ENCODE data around the gene ERO1A.
"Not testable (repeated sequence)": the region's sequence is repeated elsewhere in the genome, so short reads cannot be mapped to it uniquely, and the experiment has no call there.

ERO1A gene, protein sequence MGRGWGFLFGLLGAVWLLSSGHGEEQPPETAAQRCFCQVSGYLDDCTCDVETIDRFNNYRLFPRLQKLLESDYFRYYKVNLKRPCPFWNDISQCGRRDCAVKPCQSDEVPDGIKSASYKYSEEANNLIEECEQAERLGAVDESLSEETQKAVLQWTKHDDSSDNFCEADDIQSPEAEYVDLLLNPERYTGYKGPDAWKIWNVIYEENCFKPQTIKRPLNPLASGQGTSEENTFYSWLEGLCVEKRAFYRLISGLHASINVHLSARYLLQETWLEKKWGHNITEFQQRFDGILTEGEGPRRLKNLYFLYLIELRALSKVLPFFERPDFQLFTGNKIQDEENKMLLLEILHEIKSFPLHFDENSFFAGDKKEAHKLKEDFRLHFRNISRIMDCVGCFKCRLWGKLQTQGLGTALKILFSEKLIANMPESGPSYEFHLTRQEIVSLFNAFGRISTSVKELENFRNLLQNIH

DNA sequence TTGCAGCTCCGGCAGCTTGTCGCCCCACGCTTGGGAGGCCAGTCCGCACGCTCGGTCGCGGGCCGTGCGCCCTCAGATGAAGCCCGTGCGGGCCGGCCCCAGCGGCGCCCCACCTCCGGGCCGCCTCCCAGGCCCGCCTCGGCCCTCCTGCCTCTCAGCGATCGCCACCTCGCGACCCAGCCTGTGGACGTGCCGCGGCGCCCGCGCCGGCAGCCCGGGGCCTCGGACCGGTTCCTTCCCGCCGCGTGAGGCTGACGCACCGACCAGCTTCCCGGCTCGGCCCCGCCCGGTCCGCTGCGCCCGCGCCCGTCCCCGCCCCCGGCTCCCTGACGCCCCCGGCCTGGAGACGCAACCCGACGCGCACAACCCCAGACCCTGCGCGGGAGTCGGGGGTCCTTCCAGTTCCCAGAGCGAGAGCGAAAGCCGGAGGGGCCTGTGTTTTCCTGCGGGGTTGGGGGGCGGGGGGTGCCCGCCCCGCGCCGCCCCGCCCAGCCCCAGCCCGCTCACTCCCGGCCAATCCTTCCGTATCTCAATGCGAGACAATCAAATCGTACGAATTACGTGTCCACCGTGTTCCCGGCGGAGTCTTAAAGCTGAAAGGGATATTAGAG, at the start of gene ERO1A:
Gene ERO1A, minus strand, starts transcription at position 78 of the 611 bp plus-strand sequence. Its CDS starts 77 bp downstream, at position 1.
- DNase-seq = peak; percentile 22 to 71 (median 44)

DNA sequence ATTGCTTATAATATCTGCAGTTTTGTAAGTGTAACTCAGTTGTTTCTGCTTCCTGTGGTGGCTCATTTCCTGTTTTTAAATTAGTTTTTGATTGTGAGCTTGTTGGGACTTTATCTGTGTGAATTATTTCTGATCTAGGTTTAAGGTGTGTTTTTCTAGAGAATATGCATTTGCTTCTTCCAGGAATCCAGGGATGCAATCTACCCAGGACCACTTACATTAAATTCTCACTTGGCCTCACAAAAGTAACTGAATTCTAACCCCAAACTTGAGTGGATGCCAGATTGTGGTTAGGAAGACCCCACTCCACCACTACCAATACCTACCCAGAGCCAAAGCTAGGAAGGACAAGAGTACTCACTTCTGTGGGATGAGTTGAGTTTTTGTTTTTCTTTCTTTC, 46.5 kb upstream of the ERO1A start:
- peak in 2 of 6 experiments; percentile 43 to 66 for DNase-seq

GRCh38 chr14:52740751-52741150, 45.4 kb upstream of the ERO1A start:
- no peak for DNase-seq

GRCh38 chr14:52738409-52738808, 43.1 kb upstream of the ERO1A start:
- DNase-seq = peak in 1 of 6 experiments; percentile 20

- no peak for DNase-seq
These were observed 40.6 kb upstream of the ERO1A start for GRCh38 chr14:52735921-52736489.

DNA sequence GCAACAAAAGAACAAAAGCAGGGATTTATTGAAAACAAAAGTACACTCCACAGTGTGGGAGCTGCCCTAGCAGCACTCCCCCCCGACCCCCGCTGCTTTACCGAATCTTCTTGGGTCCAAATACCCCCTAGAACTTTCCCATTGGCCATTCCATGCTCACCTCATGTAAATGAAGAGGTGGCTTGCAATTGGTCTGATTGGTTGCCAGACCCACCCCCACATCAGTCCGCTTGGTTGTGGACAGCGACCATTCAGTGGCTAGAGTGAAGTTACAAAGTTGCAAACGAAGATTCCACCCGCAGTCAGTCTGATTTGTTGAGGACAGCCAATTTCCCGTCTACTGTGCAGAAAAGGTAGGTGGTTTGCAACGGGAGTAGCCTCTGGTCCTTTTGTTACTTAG, 38.5 kb upstream of the ERO1A start:
- no peak for DNase-seq

DNA sequence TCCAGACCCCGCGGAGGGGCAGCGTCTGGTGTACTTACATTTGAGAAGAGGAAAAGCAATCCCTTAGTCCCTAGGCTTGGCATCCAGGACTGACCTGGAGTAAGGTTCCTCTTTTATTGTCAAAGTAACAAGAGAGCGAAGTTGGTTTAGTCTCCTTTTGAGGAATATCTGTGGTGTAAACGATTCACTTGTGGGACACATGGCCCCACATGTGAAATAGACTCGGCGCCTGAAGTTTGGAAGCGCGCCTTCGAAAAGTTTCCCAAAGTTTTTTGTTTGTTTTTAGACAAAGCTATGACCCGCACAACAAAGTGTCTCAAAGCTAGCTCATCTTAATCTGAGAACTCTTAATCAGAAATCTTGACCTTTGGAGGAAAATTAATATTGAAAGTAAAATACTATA, 35.4 kb upstream of the ERO1A start:
- DNase-seq = no peak

GRCh38 chr14:52729925-52730708, 34.8 kb upstream of the ERO1A start, which contains the start of gene STYX:
STYX (plus strand) TSS chr14:52730166; CDS start chr14:52730475, 309 bp downstream.
- peak; percentile 92 to 98 (median 96) for DNase-seq

DNA sequence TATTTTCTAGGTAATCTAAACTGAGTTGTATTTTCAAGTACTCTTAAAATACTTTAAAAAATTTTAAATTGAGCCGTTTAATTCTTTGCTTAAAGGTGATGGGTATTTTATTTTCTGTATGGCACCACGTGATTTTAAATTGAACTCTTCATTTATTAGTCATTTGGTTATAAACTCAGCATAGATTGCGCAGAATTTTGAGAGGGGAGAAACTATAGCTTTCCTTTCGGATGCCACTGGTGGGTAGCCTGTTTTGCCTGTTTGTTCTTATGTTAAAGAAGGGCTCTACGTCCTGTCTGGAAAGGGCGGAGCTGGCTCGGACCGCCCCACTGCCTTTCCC, 34.2 kb upstream of the ERO1A start:
- no peak for DNase-seq

DNA sequence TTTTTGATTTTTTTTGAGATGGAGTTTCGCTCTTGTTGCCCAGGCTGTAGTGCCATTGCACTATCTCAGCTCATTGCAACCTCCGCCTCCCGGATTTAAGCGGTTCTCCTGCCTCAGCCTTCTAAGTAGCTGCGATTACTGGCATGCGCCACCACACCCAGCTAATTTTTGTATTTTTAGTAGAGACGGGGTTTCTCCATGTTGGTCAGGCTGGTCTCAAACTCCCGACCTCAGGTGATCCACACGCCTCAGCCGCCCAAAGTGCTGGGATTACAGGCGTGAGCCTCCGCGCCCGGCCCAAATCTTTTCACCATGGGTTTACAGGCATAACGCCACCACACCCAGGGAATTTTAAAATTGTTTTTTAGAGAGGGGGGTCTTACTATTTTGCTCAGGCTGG, 33.7 kb upstream of the ERO1A start:
- not testable (repeated sequence) for DNase-seq

DNA sequence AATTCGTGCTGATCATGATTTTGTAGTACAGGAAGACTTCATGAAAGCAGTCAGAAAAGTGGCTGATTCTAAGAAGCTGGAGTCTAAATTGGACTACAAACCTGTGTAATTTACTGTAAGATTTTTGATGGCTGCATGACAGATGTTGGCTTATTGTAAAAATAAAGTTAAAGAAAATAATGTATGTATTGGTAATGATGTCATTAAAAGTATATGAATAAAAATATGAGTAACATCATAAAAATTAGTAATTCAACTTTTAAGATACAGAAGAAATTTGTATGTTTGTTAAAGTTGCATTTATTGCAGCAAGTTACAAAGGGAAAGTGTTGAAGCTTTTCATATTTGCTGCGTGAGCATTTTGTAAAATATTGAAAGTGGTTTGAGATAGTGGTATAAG, 32.2 kb upstream of the ERO1A start:
- not testable (repeated sequence) for DNase-seq

GRCh38 chr14:52724360-52724644, 28.9 kb upstream of the ERO1A start:
- no peak for DNase-seq

DNA sequence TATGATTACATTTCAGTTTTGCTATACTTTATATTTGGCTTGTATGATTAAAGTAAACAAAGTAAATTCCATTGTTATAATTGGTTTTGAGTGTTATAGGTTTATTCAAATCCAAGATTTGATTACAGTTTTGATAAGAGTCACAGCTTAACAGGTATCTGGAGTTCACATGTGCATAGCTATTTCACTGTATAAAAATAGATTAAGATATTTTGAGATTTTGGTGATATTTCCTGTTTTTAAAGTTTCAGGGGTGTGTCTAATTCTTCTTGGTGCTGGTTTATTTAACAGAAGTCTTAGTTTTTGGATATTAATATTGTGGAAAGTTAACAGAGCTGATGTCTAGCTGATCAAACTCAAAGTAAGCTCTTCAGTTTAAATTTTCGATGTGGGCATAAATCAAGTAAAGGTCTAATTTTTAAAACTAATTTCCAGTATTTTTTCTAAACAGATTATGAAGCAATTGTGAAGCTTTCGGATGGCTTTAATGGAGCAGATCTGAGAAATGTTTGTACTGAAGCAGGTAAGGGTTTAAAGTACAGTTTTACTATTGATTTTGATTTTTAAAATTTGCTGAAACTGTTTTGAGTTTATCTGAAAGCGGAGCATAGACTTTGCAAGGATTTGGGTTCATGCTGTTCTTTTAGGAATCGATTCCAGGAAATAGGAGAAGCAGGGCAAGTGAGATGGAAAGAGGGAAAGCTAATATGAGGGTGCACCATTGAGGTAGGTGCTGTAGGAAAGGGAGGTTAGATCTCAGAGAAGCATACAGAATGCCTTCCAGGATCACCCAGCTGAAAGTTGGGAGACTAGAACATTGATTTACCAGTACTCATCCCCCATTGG, 28.4 kb upstream of the ERO1A start:
- no peak for DNase-seq

- no peak for DNase-seq
These were observed 20.8 kb upstream of the ERO1A start for GRCh38 chr14:52716155-52716554.

DNA sequence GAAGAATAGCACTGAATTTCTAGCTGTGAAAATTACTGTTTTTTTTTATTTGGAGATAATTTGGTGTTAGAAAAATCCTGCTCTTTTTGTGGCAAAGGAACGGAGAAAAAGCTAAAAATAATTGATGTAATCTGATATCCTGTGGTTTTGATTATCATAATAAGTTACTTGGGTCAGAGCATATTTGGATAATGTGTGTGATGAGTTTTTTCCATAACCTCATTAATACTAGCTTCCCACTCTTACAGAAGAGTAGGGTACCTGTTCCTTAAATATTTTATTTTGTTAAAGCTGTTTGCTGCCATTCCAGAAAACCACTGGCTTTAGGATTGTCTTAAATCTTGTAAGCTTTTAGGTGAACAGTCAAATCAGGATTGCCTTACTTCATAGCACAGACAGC, 16.3 kb upstream of the ERO1A start:
- DNase-seq = no peak

DNA sequence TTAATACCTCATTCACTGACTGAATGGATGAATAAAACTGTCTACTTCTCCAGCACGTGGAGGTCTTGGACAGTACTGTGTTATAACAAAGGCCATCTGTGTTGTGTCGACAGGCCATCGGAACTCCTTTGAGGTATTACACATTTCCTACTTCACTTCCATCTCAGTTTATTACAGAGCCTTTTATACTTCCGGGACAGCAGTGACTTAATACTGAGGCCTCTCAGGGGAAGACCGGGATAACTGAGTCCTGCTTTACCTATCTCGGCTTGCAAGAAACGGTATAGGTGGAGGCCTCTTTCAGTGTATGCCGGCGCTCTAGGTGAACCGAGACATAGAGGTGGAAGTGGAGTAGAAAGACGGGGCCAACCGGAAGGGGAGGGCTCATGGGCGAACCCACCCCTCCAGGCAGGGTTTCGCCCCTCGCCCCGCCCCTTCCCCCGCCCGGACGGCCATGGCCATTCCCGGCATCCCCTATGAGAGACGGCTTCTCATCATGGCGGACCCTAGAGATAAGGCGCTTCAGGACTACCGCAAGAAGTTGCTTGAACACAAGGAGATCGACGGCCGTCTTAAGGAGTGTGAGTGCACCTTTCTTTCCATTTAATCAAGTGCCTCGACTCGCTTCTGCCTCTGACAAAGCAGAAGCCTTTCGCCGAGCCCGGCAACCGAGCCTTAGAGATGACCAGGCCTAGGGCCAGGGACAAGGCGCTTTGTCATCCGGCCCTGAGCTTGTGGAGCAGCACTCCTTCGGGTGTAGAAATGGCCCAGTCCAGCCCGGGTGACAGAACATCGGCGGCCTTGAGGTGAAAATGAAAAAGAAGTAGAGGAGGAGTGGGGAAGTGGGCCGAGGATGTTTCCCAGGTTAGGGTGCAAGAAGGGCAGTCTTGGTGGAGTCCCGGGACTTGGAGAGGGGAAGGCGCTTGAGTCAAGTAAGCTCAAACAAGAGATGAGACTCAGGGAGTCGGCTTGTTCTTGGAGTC, 11.7 kb upstream of the ERO1A start, which contains the start of gene PSMC6:
Gene PSMC6, plus strand, starts transcription at position 477 of the 983 bp plus-strand sequence. Its CDS starts 20 bp downstream, at position 497.
- peak; percentile 85 to 93 (median 92) for DNase-seq

GRCh38 chr14:52706286-52706685, 10.9 kb upstream of the ERO1A start:
- peak in 2 of 6 experiments; percentile 25 to 44 for DNase-seq

GRCh38 chr14:52703664-52704063, 8.3 kb upstream of the ERO1A start:
- DNase-seq = no peak

DNA sequence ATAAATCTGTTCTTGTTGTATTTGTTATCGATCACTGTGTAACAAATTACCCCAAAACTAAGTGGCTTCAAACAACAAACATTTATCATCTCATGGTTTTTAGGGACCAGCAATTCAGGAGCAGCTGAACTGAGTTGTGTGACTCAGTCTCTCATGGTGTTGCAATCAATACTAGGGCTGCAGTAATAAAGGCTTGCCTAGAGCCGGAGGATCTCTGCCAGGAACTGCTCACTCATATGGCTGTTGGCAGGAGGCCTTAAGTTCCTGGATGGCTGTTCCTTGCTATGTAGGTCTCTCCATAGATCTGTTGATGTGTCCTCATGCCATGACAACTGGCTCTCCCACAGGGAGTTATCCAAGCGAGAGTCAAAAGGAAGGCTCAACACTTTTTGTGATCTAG, 7.9 kb upstream of the ERO1A start:
- DNase-seq = no peak

DNA sequence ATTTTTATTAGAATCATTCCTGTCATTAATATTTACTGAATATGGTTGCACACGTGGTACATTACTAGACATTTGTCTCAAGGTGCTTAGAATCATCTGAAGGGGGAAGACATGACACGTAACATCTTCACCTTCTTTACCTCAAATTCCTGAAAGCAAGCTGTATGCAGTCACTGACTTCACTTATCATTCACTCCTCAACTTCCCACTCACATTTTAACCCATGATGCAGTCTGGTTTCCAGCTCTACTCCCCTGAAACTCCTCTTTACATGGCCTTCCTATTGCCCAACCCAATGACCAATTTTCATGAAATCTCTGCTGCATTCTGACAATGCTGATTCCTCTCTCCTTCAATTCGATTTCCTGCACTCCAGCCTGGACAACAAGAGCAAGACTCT, 5.9 kb upstream of the ERO1A start:
- no peak for DNase-seq

- DNase-seq = no peak
These were observed 5.4 kb upstream of the ERO1A start for GRCh38 chr14:52700701-52701172.
